Brain pericyte (primary cell): ENCODE measurements around the gene SLC17A1.
"Not testable (repeated sequence)": the region's sequence is repeated elsewhere in the genome, so short reads cannot be mapped to it uniquely, and the experiment has no call there.

Experiments used
- DNase-seq: peaks from one replicate; pipeline ENCODE4 v3.0.0-alpha.2; 2012; ENCODE audit warnings: low read depth, low spot score

SLC17A1 gene

GRCh38 chr6:25756382-25757363, 75.2 kb downstream of the SLC17A1 start:
- no peak for DNase-seq

DNA sequence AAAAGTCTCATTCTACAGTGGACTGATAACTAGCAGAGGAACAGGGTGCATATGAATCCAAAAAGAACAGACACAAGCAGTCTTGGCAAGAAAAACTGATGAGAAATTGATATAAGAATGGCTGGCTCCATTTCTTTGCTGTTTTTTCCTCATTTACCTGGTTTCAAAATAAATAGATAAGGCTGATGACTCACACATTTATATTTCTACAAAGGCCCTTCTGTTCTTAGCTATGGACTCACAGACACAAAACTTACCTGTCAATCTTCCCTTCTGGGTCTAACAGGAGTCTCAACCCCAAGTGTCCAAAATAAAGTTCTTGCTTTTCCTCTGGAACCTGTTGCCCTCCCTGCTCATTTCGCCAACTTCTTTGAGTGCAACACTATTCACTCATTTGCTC, 76.4 kb downstream of the SLC17A1 start:
- no peak for DNase-seq

- DNase-seq = no peak
Measured at GRCh38 chr6:25754535-25754934, 77.3 kb downstream of the SLC17A1 start, which contains the start of gene SLC17A4. Gene SLC17A4, plus strand, starts transcription at chr6:25754742. Its CDS starts 7,221 bp downstream, at chr6:25761963.

- DNase-seq = no peak
Measured at GRCh38 chr6:25753079-25753478, 78.8 kb downstream of the SLC17A1 start.

DNA sequence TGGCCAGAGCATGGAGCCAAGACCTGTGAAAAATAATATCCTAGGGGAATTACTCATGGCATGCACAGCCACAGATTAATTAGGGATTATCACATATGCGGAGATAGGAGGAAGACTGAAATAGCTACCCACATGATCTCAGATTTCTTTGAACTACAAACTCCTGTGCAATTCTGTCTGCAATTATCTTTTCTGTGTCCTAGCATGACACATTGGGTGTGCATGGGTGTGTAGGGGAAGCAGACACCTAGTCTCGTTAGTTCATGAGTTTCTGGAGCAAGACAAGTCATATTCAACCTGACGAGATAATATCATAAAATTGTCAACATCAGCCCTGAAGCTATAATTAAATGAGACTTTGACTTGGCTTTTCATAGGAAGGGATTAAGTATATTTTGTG, 80.9 kb downstream of the SLC17A1 start:
- no peak for DNase-seq

GRCh38 chr6:25749837-25750236, 82.0 kb downstream of the SLC17A1 start:
- no peak for DNase-seq

GRCh38 chr6:25748601-25749517, 83.0 kb downstream of the SLC17A1 start:
- DNase-seq = not testable (repeated sequence)

GRCh38 chr6:25748049-25748448, 83.8 kb downstream of the SLC17A1 start:
- no peak for DNase-seq

GRCh38 chr6:25747477-25747876, 84.4 kb downstream of the SLC17A1 start:
- DNase-seq = no peak

GRCh38 chr6:25746968-25747367, 84.9 kb downstream of the SLC17A1 start:
- no peak for DNase-seq

GRCh38 chr6:25745836-25746235, 86.0 kb downstream of the SLC17A1 start:
- DNase-seq = no peak

GRCh38 chr6:25743868-25744267, 88.0 kb downstream of the SLC17A1 start:
- DNase-seq = no peak

- DNase-seq = no peak
Measured at GRCh38 chr6:25735261-25735660, 96.6 kb downstream of the SLC17A1 start.
